ENCODE data around the gene EIF3F. TPM values are rescaled to one million over a fixed set of nuclear protein-coding genes. Genes with fewer than 3 reads are reported as not detected.
A peak's percentile ranks its signal among the peaks of the same experiment; 100 is the strongest.

EIF3F gene
- total RNA-seq, 4 donors from 2014 or later: 187 to 263 (median 231) TPM

GRCh38 chr11:8032576-8033304 lies 45.6 kb downstream of the EIF3F start:
- Histone ChIP-seq H3K36me3 (no peaks in the 10 kb centered on the region), H3K27me3 (no peaks in the 10 kb centered on the region), H3K27ac (peak overlapping the region in 1 of 3 donors; percentile 50), H3K9me3 (no peaks in the 10 kb centered on the region), H3K4me3 (replicated peaks in 1 of 3) (no peak overlapping the region), H3K4me1 (peaks cover 16 to 41% of the 10 kb centered on the region in 2 donors)
- 42 to 49% methylated on average over 13 to 19 of the region's 20 CpGs for WGBS, 2 donors
- intact Hi-C loops (cut with DNase I): loop anchor here (5.0 kb wide), 2 partner anchors 40 to 60 kb away; no protein-coding TSS in a partner anchor
- no peak for DNase-seq
- TF ChIP-seq POLR2A (IDR thresholded peaks at IDR 0.05) (no peak), CTCF (IDR thresholded peaks at IDR 0.05) (no peak)

GRCh38 chr11:8033305-8034105 lies 46.4 kb downstream of the EIF3F start:
- Histone ChIP-seq H3K4me1 (peaks cover 14 to 39% of the 10 kb centered on the region in 2 donors), H3K27me3 (no peaks in the 10 kb centered on the region), H3K4me3 (replicated peaks in 1 of 3) (no peak overlapping the region), H3K36me3 (no peaks in the 10 kb centered on the region), H3K9me3 (no peaks in the 10 kb centered on the region), H3K27ac (peak overlapping the region in 2 of 3 donors; percentile 39 to 50)
- peak; percentile 72 to 90 (median 84) for TF ChIP-seq CTCF (IDR thresholded peaks at IDR 0.05)
- TF ChIP-seq POLR2A (IDR thresholded peaks at IDR 0.05): no peak
- WGBS, 2 donors: 61 to 69% methylated on average over 11 to 14 of the region's 19 CpGs
- intact Hi-C loops (cut with DNase I): loop anchor here (5.0 kb wide), 2 partner anchors 39 to 59 kb away; no protein-coding TSS in a partner anchor
- DNase-seq: peak; percentile 90 to 94

DNA sequence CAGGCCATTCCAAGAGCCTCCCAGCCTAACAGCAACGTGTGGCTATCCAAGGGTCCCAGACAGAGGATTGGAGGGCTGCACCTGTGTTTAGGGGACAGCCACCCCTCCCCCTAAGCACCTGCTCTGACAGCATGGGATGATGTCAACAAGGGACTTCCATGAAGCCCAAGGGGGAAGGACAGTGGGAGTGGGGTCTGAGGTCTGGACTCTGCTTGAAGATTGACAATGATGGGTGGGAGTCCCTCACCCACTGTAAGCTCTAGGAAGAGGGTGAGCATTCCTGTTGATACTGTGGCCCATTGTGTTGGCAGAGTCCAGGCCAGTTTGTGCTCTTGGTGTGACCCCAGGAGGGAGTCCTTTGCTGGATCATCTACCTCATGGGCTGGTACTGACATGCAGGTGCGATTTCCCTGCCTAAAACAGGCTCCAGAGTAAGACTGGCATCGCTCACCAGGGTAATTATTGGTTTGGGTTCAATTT lies 47.0 kb downstream of the EIF3F start:
- no peak for DNase-seq
- intact Hi-C loops (cut with DNase I): loop anchor here (5.0 kb wide), 2 partner anchors 38 to 58 kb away; no protein-coding TSS in a partner anchor
- 88 to 97% methylated on average over 2 to 3 of the region's 3 CpGs for WGBS, 2 donors
- Histone ChIP-seq H3K27me3 (no peaks in the 10 kb centered on the region), H3K27ac (peak overlapping the region in 2 of 3 donors; percentile 39 to 50), H3K4me1 (peaks cover 9 to 32% of the 10 kb centered on the region in 2 donors), H3K4me3 (replicated peaks in 1 of 3) (no peak overlapping the region), H3K9me3 (no peaks in the 10 kb centered on the region), H3K36me3 (no peaks in the 10 kb centered on the region)
- TF ChIP-seq CTCF (IDR thresholded peaks at IDR 0.05) (no peak), POLR2A (IDR thresholded peaks at IDR 0.05) (no peak)

DNA sequence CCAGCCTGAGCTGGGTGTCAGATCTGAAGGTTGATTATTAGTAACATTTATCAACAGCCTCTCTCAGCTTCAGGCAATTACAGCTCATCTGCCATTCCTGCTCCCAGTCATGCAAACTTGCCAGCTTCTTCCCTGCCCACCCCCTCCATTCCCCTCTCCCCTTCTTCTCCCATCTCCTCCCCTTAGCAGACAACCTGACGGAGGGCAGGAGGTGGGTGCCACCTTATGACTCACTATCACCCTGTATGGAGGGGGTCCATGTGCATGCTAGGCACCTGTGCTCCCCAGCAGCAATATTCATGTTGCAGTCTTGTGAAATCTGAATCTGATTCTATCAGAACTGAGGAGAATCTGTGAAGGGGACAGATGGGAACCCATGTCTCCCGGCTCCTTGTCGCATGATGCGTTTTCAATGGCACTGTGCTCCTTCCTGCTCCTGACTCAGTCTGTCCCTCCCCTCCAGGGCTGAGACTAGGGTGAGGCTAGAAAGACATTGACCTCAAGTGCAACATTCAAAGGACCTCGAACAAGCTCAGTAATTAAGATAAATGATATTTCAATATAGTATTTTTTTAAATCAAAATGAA lies 47.6 kb downstream of the EIF3F start:
- Histone ChIP-seq H3K27me3 (no peaks in the 10 kb centered on the region), H3K27ac (peak overlapping the region; percentile 36 to 49 (median 39)), H3K4me1 (peaks cover 9 to 27% of the 10 kb centered on the region in 2 donors), H3K9me3 (no peaks in the 10 kb centered on the region), H3K4me3 (replicated peaks in 1 of 3) (no peak overlapping the region), H3K36me3 (no peaks in the 10 kb centered on the region)
- DNase-seq: no peak
- intact Hi-C loops (cut with DNase I): loop anchor here (5.0 kb wide), 2 partner anchors 38 to 58 kb away; no protein-coding TSS in a partner anchor
- TF ChIP-seq POLR2A (IDR thresholded peaks at IDR 0.05) (no peak), CTCF (IDR thresholded peaks at IDR 0.05) (no peak)
- 88 to 94% methylated on average over 5 of the region's 5 CpGs for WGBS, 2 donors
